Osteocyte (in vitro differentiated cells): Measurements from ENCODE around the gene TMEM37. TPM values are rescaled to one million over a fixed set of nuclear protein-coding genes. Genes with fewer than 3 reads are reported as not detected.

Experiments used
- DNase-seq: peaks from one replicate; pipeline ENCODE4 v3.0.0; 2021; ENCODE audit warnings: mixed read lengths; ENCODE audit not compliant: unreplicated experiment; ENCODE audit errors: extremely low spot score
- H3K27ac Mint-ChIP-seq: one replicate; pipeline ENCODE4 v1.8.0; 2021; ENCODE audit warnings: mild to moderate bottlenecking, mixed read lengths; ENCODE audit not compliant: unreplicated experiment
- H3K27me3 Mint-ChIP-seq: one replicate; pipeline ENCODE4 v1.8.0; 2021; ENCODE audit warnings: mixed read lengths; ENCODE audit not compliant: unreplicated experiment
- H3K36me3 Mint-ChIP-seq: one replicate; pipeline ENCODE4 v1.8.0; 2021; ENCODE audit warnings: mixed read lengths; ENCODE audit not compliant: unreplicated experiment
- H3K4me1 Mint-ChIP-seq: one replicate; pipeline ENCODE4 v1.8.0; 2021; ENCODE audit warnings: mixed read lengths; ENCODE audit not compliant: unreplicated experiment
- H3K4me3 Mint-ChIP-seq: one replicate; pipeline ENCODE4 v1.8.0; 2021; ENCODE audit warnings: mild to moderate bottlenecking, moderate library complexity, mixed read lengths; ENCODE audit not compliant: unreplicated experiment
- H3K9me3 Mint-ChIP-seq: one replicate; pipeline ENCODE4 v1.8.0; 2021; ENCODE audit warnings: mixed read lengths; ENCODE audit not compliant: unreplicated experiment
- total RNA-seq: library from RNA; stranded (reverse); gene quantifications from 2 replicates; pipeline ENCODE4 v1.2.1, GENCODE V29; 2021
- TF ChIP-seq, protein P1 (sequence below): fragments of 200-600 bp; sonication (generic); IDR thresholded peaks from 2 replicates; pipeline ENCODE4 v1.5.0; 2021; ENCODE audit warnings: antibody characterized with exemption, mild to moderate bottlenecking, moderate library complexity

TMEM37 gene
- total RNA-seq, 1 donor from 2014 or later = 0.40 TPM

DNA sequence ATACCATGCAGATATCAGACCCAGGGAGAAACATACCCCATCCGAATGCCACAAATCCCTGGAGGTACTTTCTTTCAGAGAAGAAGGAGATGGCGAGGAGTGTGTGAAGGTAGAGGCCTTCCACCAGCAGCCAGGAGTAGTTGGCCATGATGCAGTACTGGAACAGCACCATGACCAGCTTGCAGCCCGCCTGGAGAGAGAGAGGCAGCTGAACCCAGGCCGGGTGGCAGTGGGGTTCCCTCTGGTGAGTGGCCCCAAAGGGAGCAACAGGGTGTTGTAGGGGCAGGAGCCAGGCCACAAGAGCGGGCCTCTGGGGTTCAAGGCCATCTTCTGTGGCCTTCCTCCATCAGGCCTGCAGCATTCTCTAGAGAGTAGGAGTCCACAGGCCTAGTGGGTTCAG lies 30.2 kb downstream of the TMEM37 start:
- no peaks in the 10 kb centered on the region for H3K9me3 Mint-ChIP-seq
- H3K4me1 Mint-ChIP-seq = no peaks in the 10 kb centered on the region
- H3K4me3 Mint-ChIP-seq = no peak overlapping the region
- DNase-seq = no peak
- no peak overlapping the region for H3K27ac Mint-ChIP-seq
- peaks cover 37% of the 10 kb centered on the region for H3K27me3 Mint-ChIP-seq
- TF ChIP-seq, protein P1, sequence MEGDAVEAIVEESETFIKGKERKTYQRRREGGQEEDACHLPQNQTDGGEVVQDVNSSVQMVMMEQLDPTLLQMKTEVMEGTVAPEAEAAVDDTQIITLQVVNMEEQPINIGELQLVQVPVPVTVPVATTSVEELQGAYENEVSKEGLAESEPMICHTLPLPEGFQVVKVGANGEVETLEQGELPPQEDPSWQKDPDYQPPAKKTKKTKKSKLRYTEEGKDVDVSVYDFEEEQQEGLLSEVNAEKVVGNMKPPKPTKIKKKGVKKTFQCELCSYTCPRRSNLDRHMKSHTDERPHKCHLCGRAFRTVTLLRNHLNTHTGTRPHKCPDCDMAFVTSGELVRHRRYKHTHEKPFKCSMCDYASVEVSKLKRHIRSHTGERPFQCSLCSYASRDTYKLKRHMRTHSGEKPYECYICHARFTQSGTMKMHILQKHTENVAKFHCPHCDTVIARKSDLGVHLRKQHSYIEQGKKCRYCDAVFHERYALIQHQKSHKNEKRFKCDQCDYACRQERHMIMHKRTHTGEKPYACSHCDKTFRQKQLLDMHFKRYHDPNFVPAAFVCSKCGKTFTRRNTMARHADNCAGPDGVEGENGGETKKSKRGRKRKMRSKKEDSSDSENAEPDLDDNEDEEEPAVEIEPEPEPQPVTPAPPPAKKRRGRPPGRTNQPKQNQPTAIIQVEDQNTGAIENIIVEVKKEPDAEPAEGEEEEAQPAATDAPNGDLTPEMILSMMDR = no peak
- no peaks in the 10 kb centered on the region for H3K36me3 Mint-ChIP-seq

GRCh38 chr2:119462574-119462973 lies 30.9 kb downstream of the TMEM37 start:
- H3K36me3 Mint-ChIP-seq = no peaks in the 10 kb centered on the region
- no peak overlapping the region for H3K27ac Mint-ChIP-seq
- DNase-seq = no peak
- TF ChIP-seq, protein P1 = no peak
- H3K9me3 Mint-ChIP-seq = no peaks in the 10 kb centered on the region
- H3K4me1 Mint-ChIP-seq = no peaks in the 10 kb centered on the region
- no peak overlapping the region for H3K4me3 Mint-ChIP-seq
- H3K27me3 Mint-ChIP-seq = peaks cover 32% of the 10 kb centered on the region

DNA sequence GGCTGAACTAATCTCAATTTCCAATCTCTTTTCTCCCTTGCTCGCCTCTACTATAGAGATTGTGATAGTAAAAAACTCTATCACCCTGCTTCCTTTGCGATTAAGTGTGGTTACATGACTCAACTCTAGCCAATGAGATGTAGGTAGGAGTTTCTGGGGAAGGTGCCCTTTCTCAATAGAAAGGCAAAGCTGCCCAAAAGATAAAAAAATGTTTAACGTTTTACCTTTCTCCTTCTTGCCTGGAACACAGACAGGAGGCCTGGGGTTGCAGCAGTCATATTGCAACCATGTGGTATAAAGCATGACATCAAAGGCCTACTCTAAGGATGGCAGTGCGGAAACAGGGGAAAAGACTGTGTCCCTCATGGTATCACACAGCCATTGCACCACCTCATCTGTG lies 31.5 kb downstream of the TMEM37 start:
- no peaks in the 10 kb centered on the region for H3K9me3 Mint-ChIP-seq
- no peaks in the 10 kb centered on the region for H3K4me1 Mint-ChIP-seq
- H3K27me3 Mint-ChIP-seq = peaks cover 31% of the 10 kb centered on the region
- no peak for DNase-seq
- no peaks in the 10 kb centered on the region for H3K36me3 Mint-ChIP-seq
- H3K27ac Mint-ChIP-seq = no peak overlapping the region
- TF ChIP-seq, protein P1 = no peak
- H3K4me3 Mint-ChIP-seq = no peak overlapping the region

DNA sequence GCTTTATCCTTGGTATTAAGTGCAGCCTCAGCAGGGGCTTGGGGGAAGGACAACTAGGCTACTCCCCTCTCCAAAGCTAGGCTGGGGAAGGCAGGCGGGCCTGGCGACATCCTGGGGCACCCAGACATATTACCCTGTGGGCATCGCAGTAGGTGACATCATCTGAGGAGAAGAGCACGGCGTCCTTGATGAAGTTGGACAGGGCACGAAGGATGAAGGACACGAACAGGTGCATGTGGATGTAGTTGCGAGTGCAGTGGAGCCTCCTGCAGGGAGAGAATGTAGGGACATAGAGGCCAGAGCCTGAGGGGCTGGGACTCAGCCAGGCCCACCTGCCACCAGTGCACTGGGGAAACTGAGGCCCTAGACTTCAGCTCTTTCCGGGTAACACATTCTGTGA lies 32.3 kb downstream of the TMEM37 start:
- no peak for DNase-seq
- H3K4me3 Mint-ChIP-seq = no peak overlapping the region
- no peaks in the 10 kb centered on the region for H3K36me3 Mint-ChIP-seq
- TF ChIP-seq, protein P1 = no peak
- H3K4me1 Mint-ChIP-seq = no peaks in the 10 kb centered on the region
- H3K27me3 Mint-ChIP-seq = peaks cover 33% of the 10 kb centered on the region
- H3K9me3 Mint-ChIP-seq = no peaks in the 10 kb centered on the region
- H3K27ac Mint-ChIP-seq = no peak overlapping the region

DNA sequence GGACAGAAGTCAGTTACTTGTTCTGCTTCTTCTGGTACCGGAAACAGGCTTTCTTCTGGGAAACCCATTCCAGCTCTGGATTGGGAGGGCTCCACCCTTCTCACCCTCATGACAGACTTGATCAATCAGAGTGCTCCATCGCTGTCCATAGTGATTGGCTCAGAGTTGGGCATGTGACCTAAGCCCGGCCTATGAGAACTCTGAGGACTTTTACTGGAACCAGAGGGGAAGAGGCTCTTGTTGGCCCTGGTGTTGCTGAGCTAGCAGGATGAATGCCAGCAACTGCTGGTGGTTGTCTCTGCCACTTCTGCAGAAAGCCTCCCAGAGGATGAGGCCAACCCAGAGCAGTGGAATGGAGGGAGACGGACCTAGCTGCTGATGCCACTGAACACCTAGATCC lies 33.3 kb downstream of the TMEM37 start:
- Mint-ChIP-seq H3K27ac (no peak overlapping the region), H3K4me3 (no peak overlapping the region), H3K36me3 (no peaks in the 10 kb centered on the region), H3K4me1 (no peaks in the 10 kb centered on the region), H3K27me3 (peaks cover 33% of the 10 kb centered on the region), H3K9me3 (no peaks in the 10 kb centered on the region)
- no peak for DNase-seq
- TF ChIP-seq, protein P1 = no peak
